ENCODE measurements around the gene EFCAB5.

GRCh38 chr17:30095507-30096244, 154.2 kb downstream of the EFCAB5 start:
- no peak for TF ChIP-seq POLR2A (IDR thresholded peaks at IDR 0.05)
- TF ChIP-seq CTCF (IDR thresholded peaks at IDR 0.05): peak in 2 of 3 experiments; percentile 30 to 46

Data from testis (tissue), 2 donors.